NCI-H2196 (cell line): ENCODE measurements around the gene TCFL5.

Source experiments
- DNase-seq: peaks from one replicate; lab custom pipeline; 2025; ENCODE audit not compliant: unreplicated experiment; lab: John Stamatoyannopoulos, UW

TCFL5 gene

DNA sequence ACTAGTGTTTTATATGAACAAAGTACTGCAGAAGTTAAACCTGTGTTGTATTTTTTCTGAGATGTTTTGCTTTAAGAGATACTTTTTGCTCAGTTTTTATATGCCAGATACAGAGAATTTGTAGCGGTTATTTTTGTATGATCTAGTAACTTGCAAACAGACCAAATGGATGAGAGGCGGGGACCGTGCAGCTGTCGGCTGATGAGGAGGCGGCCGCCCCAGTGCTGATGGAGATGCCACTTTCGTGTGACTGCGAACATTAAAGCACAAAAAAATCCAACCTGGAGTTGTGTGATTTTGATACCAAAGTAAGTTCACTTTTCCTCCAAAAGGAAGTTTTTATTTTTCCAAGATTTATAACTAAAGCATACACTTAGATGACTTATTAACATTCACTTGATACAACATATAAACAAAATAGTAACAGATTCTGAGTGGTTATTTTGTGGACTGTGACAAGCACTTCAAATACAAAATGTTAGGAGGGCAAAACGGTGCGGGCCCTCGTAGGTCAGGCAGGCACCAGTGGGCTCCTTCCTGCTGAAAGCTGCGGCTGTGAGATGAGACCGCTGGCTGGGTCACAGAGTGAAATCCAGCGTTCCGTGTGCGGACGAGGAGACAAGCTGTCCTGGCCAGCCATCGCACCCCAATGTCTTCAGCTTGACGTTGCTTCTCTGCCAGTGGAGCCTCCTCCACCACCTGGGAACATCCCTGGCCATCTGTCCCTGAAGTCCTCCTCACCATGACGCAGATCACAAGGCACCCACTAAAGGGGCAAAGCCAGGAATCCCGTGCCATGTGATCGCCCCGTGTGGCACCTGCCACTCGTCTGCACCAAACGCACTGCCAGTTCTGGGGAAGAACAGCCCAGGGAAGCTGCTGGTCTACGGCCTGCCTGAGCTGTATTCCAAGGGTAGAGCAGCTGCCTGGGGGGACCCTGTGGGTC lies 61.0 kb downstream of the TCFL5 start:
- DNase-seq = no peak

GRCh38 chr20:62799873-62800272 lies 61.7 kb downstream of the TCFL5 start:
- no peak for DNase-seq

DNA sequence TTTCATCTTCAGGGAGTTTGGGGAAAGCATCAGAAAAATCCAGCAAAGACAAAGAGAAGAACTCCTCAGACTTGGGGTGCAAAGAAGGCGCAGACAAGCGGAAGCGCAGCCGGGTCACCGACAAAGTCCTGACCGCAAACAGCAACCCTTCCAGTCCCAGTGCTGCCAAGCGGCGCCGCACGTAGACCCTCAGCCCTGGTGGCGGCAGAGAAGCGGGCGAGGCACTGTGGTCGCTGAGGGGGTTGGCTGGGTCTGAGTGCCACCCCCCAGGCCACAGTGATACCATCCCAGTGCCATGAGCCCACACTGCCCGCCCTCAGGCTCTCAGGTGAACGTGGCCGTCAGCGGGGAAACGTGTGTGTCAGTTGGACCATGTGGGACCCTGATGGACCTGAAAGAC lies 62.2 kb downstream of the TCFL5 start:
- no peak for DNase-seq

DNA sequence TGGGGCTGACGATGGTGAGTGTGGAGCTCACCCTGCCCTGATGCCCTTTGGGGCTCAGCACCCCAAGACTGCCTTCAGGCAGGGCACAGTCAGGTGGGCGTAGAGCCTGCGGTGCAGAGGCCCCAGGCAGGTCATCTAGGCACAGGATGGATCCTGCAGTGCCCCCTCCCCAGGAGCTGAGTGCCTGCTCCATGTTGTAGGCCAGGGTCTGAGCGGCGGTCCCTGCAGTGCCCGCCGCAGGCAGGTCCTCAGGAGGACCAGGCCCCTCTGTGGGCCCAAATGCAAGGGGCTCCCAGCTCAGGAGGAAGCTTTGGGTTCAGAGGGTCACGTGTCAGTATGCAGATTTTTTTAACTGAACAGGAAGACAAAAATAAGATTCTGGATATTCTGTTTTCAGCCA lies 62.6 kb downstream of the TCFL5 start:
- no peak for DNase-seq

GRCh38 chr20:62797671-62798532 lies 63.7 kb downstream of the TCFL5 start:
- DNase-seq = no peak

DNA sequence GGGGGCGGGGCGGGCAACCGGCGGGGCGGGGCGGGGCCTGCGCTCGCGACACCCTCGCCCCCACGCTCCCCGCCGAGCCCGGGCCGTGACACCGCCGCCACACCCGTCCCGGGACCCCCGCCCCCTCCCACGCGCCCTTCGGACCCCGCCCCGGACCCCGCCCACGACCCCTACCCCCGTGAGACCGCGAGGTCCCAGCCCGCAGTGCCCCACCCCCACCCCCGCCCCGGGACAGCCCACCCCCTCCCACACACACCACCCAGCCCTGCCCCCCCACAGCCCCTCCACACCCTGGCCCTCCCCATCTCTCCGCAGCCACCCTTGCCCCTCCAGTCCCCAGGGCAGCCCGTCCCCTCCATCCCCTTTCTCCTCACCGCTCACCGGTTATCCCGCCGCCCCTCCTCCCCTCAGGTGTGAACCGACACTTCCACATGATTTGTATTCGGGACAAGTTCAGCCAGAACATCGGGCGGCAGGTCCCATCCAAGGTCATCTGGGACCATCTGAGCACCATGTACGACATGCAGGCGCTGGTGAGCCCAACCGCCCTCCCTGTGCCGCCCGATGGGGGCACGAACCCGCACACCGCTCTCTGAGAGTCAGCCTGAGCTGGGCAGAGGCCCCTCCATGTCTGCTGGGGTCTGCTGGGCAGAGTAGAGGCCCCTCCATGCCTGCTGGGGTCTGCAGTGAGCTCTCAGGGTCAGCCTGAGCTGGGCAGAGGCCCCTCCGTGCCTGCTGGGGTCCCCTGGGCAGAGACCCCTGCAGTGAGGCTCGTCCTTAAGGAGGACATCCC lies 64.7 kb downstream of the TCFL5 start:
- DNase-seq = no peak

GRCh38 chr20:62795023-62795761 lies 66.4 kb downstream of the TCFL5 start:
- DNase-seq = peak; percentile 57

DNA sequence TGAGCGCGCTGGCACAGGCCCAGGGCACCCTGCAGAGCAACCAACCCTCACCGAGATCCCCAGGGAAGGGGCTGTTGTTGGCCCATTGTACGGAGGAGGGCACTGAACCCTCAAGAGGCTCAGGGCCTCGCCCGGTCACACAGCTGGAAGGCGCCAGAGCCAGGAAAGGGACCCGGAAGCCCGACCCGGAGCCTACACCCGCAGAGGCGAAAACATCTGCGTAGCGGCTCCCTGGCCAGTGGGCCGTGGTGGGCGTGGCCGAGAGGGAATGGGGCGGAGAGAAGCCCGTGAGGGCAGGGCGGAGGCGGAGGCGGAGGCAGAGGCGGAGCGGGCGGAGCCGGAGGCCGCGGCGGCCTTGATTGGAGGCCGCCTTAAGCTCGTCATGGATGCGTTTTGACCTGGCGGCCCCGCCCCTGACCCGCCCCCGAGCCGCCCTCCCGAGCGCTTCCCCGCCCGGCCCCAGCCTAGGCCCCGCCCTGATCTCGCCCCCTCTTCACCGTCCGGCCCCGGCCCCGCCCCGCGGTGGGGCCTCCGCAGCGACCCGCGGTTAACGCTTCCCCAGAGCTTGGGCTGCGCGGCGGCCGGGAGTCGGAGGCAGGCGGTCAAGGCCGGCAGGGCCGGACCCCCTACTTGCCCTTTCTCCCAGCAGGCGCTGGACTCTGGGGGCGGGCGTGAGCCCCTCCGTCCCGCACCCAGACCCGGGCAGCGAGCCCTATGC lies 67.5 kb downstream of the TCFL5 start:
- DNase-seq = peak; percentile 98

DNA sequence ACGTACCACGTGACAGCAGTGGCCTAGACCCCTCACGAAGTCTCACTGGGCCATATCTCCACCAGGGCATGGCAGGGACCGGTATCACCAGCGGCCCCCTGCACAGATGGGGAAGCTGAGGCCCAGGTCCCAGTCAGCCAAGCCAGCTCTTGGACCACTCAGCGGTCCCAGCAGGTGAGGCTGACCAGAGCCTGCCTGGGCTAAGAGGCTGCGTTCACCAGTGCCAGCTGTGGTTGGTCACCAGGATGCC lies 67.9 kb downstream of the TCFL5 start:
- no peak for DNase-seq

- DNase-seq = no peak
These were observed 68.5 kb downstream of the TCFL5 start for GRCh38 chr20:62792940-62793756.

- DNase-seq = no peak
These were observed 69.3 kb downstream of the TCFL5 start for GRCh38 chr20:62792182-62792939.

DNA sequence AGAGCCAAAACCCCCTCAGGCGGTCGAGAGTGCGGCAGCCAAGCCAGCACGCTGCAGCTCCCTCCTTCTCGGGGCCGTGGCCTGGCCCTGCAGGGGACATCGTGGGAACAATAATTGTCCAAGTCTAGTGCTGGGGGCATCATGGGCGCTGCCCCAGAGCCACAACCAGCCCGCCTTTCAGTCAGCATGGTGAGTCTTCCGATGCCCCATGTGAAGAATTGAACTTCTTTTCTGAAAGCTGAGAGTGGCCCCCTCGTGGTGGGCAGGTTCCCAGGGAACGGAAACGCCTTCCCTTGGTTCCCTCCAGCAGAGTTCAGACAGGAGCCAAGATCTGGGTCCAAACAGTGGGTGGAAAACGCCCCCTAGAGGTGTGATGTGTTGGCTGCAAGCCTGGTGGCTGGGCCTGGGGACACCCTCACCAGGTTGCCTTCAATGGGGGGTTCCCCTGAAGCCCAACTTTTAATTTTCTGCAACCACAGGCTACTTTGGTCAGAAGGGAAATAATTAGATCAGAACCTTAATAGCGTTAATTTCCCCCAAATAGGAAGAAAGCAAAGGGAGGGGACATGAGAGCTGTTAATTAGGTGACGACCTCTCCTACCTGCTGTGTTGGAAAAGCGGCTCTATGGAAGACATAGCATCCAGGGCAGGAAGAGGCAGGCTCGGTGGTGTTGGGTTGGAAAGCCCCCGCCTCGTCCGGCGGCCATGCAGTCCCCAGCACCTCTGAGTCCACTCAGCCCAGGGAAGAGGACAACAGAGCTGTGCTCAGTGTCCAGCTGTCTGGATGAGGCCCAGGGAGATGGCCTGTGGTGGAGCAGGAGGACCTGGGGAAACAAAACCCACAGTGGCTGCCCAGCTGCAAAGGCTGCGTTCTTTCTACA lies 70.1 kb downstream of the TCFL5 start:
- DNase-seq = peak; percentile 88
